Endothelial cell of umbilical vein (primary cell): ENCODE results near the gene SLC16A7. TPM values are rescaled to one million over a fixed set of nuclear protein-coding genes. Genes with fewer than 3 reads are reported as not detected.

ENCODE experiments used
- BruUV-seq: library from RNA; stranded (reverse); fragments of 400-500 nt; replicated peaks from 2 replicates; lab custom pipeline; 2021; lab: Mats Ljungman, UMichigan
- CTCF ChIA-PET: fragments of 300-600, 350-600 bp; sonication (Branson Sonifier 250); formaldehyde crosslinking; loops from one replicate; lab custom pipeline; 2021; ENCODE audit warnings: antibody characterized with exemption, inconsistent platforms; lab: Charles Lee
- POLR2A ChIA-PET: fragments of 300-600, 350-600 bp; sonication (Branson Sonifier 250); formaldehyde crosslinking; loops from one replicate; lab custom pipeline; 2021; ENCODE audit warnings: antibody characterized with exemption, inconsistent platforms; lab: Charles Lee
- DNase-seq: peaks from one replicate; pipeline ENCODE4 v3.0.0-alpha.2; 2011; ENCODE audit warnings: low read depth, low spot score
- FAIRE-seq: peaks from 2 replicates; lab custom pipeline; 2011; peaks lifted over from hg19 to GRCh38; lab: Jason Lieb, UNC
- H2AFZ ChIP-seq: 2 replicates; pipeline ENCODE4 v1.6.0; 2012; ENCODE audit warnings: low read depth, low read length, control low read depth, inconsistent platforms
- H3K27ac ChIP-seq: 2 replicates; pipeline ENCODE4 v1.5.1; 2011; ENCODE audit warnings: low read depth, mild to moderate bottlenecking, control low read depth, low read length, moderate library complexity; ENCODE audit not compliant: insufficient read depth
- H3K27me3 ChIP-seq, 2 experiments: 2 replicates each; pipeline versions ENCODE4 v1.6.0 to v1.6.1; 2011; ENCODE audit warnings: low read length in 2 of 2, mixed read lengths in 1 of 2; ENCODE audit not compliant: control insufficient read depth in 2 of 2, insufficient read depth in 2 of 2
- H3K36me3 ChIP-seq, 2 experiments: 2 replicates in 1 of 2; 3 replicates in 1 of 2; pipeline ENCODE4 v1.5.1; 2011; ENCODE audit warnings: low read length in 2 of 2, mild to moderate bottlenecking in 1 of 2, moderate library complexity in 1 of 2; ENCODE audit not compliant: control insufficient read depth in 2 of 2, insufficient read depth in 2 of 2; ENCODE audit errors: extremely low read depth in 1 of 2
- H3K4me1 ChIP-seq: 3 replicates; pipeline ENCODE4 v1.5.1; 2011; ENCODE audit warnings: mild to moderate bottlenecking, low read length; ENCODE audit not compliant: control insufficient read depth, insufficient read depth; ENCODE audit errors: extremely low read depth
- H3K4me2 ChIP-seq: 2 replicates; pipeline ENCODE4 v1.6.1; 2011; ENCODE audit warnings: low read length, control low read depth, mixed read lengths; ENCODE audit not compliant: insufficient read depth
- H3K4me3 ChIP-seq, 3 experiments: fragments of 200-600 bp in 1 of 3; sonication (generic), shearing (Covaris generic) in 1 of 3; replicated peaks in 1 of 3; 2 replicates each; pipeline ENCODE4 v1.5.1; 2011 to 2016; ENCODE audit warnings: control low read depth in 3 of 3, low read length in 3 of 3, mild to moderate bottlenecking in 2 of 3, inconsistent platforms in 1 of 3, low read depth in 1 of 3, moderate library complexity in 1 of 3; ENCODE audit not compliant: insufficient read depth in 1 of 3
- H3K79me2 ChIP-seq: 2 replicates; pipeline ENCODE4 v1.6.0; 2012; ENCODE audit warnings: low read length, inconsistent platforms; ENCODE audit not compliant: control insufficient read depth, insufficient read depth
- H3K9ac ChIP-seq: replicated peaks from 2 replicates; pipeline ENCODE3; 2011; ENCODE audit warnings: low read length, control low read depth; ENCODE audit not compliant: insufficient read depth; ENCODE audit errors: extremely low read depth
- H3K9me1 ChIP-seq: replicated peaks from 3 replicates; pipeline ENCODE4 v1.6.0; 2011; ENCODE audit warnings: mild to moderate bottlenecking, low read length; ENCODE audit not compliant: control insufficient read depth, insufficient read depth; ENCODE audit errors: extremely low read depth
- H3K9me3 ChIP-seq: replicated peaks from 2 replicates; pipeline ENCODE4 v1.5.1; 2012; ENCODE audit warnings: low read length, inconsistent platforms; ENCODE audit not compliant: control insufficient read depth, insufficient read depth
- H4K20me1 ChIP-seq: replicated peaks from 2 replicates; pipeline ENCODE3; 2011; ENCODE audit warnings: mild to moderate bottlenecking, low read length; ENCODE audit not compliant: control insufficient read depth, insufficient read depth; ENCODE audit errors: extremely low read depth
- CTCF ChIP-seq, 2 donors: IDR thresholded peaks; 1 replicate in 1 of 2; 2 replicates in 1 of 2; pipeline ENCODE4 v1.5.1; 2011; ENCODE audit warnings: low read length in 2 of 2, mild to moderate bottlenecking in 2 of 2, moderate library complexity in 2 of 2, control low read depth in 1 of 2, inconsistent platforms in 1 of 2, low read depth in 1 of 2; ENCODE audit not compliant: insufficient read depth in 1 of 2; ENCODE audit errors: extremely low read depth in 1 of 2
- EZH2 ChIP-seq: IDR thresholded peaks from 2 replicates; pipeline ENCODE4 v1.6.1; 2012; ENCODE audit warnings: borderline replicate concordance, low read depth, mild to moderate bottlenecking, moderate library complexity, low read length, inconsistent platforms; ENCODE audit not compliant: severe bottlenecking
- FOS ChIP-seq: IDR thresholded peaks from 2 replicates; pipeline ENCODE4 v1.6.1; 2011; ENCODE audit warnings: mild to moderate bottlenecking, low read length, moderate library complexity, borderline replicate concordance; ENCODE audit not compliant: insufficient read depth
- GATA2 ChIP-seq: IDR thresholded peaks from 2 replicates; pipeline ENCODE4 v1.7.0; 2011; ENCODE audit warnings: low read depth, mild to moderate bottlenecking, moderate library complexity, mixed read lengths, low read length; ENCODE audit not compliant: insufficient read length, insufficient read depth
- JUN ChIP-seq: IDR thresholded peaks from 2 replicates; pipeline ENCODE4 v1.6.1; 2011; ENCODE audit warnings: borderline replicate concordance, low read depth; ENCODE audit not compliant: insufficient read length, insufficient read depth
- MAX ChIP-seq: IDR thresholded peaks from 2 replicates; pipeline ENCODE4 v1.6.1; 2011; ENCODE audit not compliant: insufficient read depth, insufficient read length
- MYC ChIP-seq: IDR thresholded peaks from one replicate; pipeline ENCODE4 v1.6.1; 2011; ENCODE audit warnings: mild to moderate bottlenecking, low read depth, low read length
- POLR2A ChIP-seq: IDR thresholded peaks from 2 replicates; pipeline ENCODE4 v1.6.1; 2012; ENCODE audit warnings: low read depth, mild to moderate bottlenecking, control low read depth, low read length
- POLR2AphosphoS5 ChIP-seq: IDR thresholded peaks from 2 replicates; pipeline ENCODE4 v1.6.1; 2012; ENCODE audit warnings: low read depth, mild to moderate bottlenecking, control low read depth, low read length, moderate library complexity; ENCODE audit not compliant: insufficient read depth
- dilution Hi-C: fragments of 300-500 bp; cut with MboI; formaldehyde crosslinking; loops from one replicate; pipeline ENCODE4 v1.15.0; 2019; ENCODE audit warnings: low sequenced_read_pairs; ENCODE audit not compliant: extremely low pct_ligation_motif_present
- intact Hi-C: fragments of 100-400 bp; cut with micrococcal nuclease; formaldehyde crosslinking; loops from one replicate; pipeline ENCODE4 v1.10.0; 2022
- polyA plus RNA-seq, 4 experiments: library from polyadenylated mRNA; depleted of rRNA in 3 of 4; stranded (reverse) in 3 of 4; unstranded in 1 of 4; fragments of >200 nt; gene quantifications; 2 replicates each; pipeline versions ENCODE4 v1.2.1 to v1.2.3, GENCODE V29; 2011 to 2012; ENCODE audit warnings: missing spikeins in 1 of 4
- total RNA-seq: library from RNA; stranded (reverse); gene quantifications from 2 replicates; pipeline ENCODE4 v1.2.3, GENCODE V29; 2021

SLC16A7 gene
- total and polyA plus RNA-seq, 2 donors (not counting 3 experiments of a cell fraction or from before 2014, with no cell fraction given) = 2.9 to 8.9 TPM

GRCh38 chr12:59719701-59720100 lies 123.9 kb downstream of the SLC16A7 start:
- no TSS peak for BruUV-seq
- Histone ChIP-seq H4K20me1 (no peaks in the 10 kb centered on the region), H3K27me3 (no peaks in the 10 kb centered on the region), H3K4me3 (no peak overlapping the region), H3K4me2 (no peak overlapping the region), H3K9me3 (no peaks in the 10 kb centered on the region), H3K9ac (no peak overlapping the region), H3K79me2 (no peaks in the 10 kb centered on the region), H3K27ac (no peak overlapping the region), H3K4me1 (no peaks in the 10 kb centered on the region), H2AFZ (no peak overlapping the region), H3K36me3 (no peaks in the 10 kb centered on the region), H3K9me1 (no peaks in the 10 kb centered on the region)
- ChIA-PET CTCF (interaction anchor here (1.5 kb wide), 1 partner anchor 17 kb away, joined by 4 read pairs; no protein-coding TSS in a partner anchor), POLR2A (no interaction called here)
- dilution Hi-C loops = no loop called here
- intact Hi-C loops = loop anchor here (5.0 kb wide), 1 partner anchor 503 kb away; no protein-coding TSS in a partner anchor
- TF ChIP-seq JUN = no peak
- TF ChIP-seq POLR2A = no peak
- TF ChIP-seq FOS = no peak
- no peak for TF ChIP-seq POLR2AphosphoS5
- TF ChIP-seq MYC = no peak
- no peak for TF ChIP-seq CTCF (IDR thresholded peaks at IDR 0.05; ENCODE audit: extremely low read depth in 1 of 2, insufficient read depth in 1 of 2, low read depth in 1 of 2, low read length in 2 of 2)
- no peak for TF ChIP-seq GATA2
- TF ChIP-seq MAX = no peak
- no peak for TF ChIP-seq EZH2
- no peak for FAIRE-seq
- no peak for DNase-seq
